ENCODE measurements around the gene C11orf16. TPM values are rescaled to one million over a fixed set of nuclear protein-coding genes. Genes with fewer than 3 reads are reported as not detected.
"Not testable (repeated sequence)": the region's sequence is repeated elsewhere in the genome, so short reads cannot be mapped to it uniquely, and the experiment has no call there.

C11orf16 gene
- polyA plus RNA-seq, 1 of the 3 experiments (the other 2 are of a cell fraction), result not detected

DNA sequence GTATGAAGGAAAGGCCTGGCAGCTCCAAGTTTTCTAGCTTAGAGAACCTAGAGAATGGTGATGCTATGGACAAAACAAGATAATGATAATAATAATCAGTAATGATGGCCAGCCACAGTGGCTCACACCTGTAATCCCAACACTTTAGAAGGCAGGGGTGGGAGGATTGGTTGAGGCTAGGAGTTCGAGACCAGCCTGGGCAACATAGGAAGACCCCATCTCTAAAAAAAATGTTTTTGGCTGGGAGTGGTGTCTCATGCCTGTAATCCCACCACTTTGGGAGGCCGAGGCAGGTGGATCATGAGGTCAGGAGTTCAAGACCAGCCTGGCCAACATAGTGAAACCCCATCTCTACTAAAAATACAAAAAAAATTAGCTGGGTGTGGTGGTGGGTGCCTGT lies 3.0 kb upstream of the C11orf16 start:
- POLR2A ChIA-PET; H3K9me3 ChIP-seq; H3K79me2 ChIP-seq (ENCODE audit: insufficient read depth); H3K27ac ChIP-seq (ENCODE audit: low read depth in 2 of 2, low read length in 1 of 2); H3K36me3 ChIP-seq (replicated peaks in 1 of 2; ENCODE audit: control insufficient read depth in 1 of 2, insufficient read depth in 2 of 2, low read length in 1 of 2); DNase-seq; CTCF ChIA-PET; H4K20me1 ChIP-seq (ENCODE audit: insufficient read depth); H2AFZ ChIP-seq (ENCODE audit: low read depth); H3K9me2 ChIP-seq; H3K27me3 ChIP-seq (ENCODE audit: insufficient read depth); H3F3A ChIP-seq (replicated peaks; ENCODE audit: insufficient read depth); H3K4me1 ChIP-seq (ENCODE audit: control insufficient read depth in 1 of 2, insufficient read depth in 2 of 2, low read depth in 1 of 2, low read length in 1 of 2); H3K9ac ChIP-seq; H3K4me3 ChIP-seq (ENCODE audit: low read depth in 2 of 2, low read length in 1 of 2); H3K4me2 ChIP-seq: not testable (repeated sequence)
- WGBS (ENCODE audit: low lambda C conversion rate), result 83% methylated on average over 2 of the region's 2 CpGs

DNA sequence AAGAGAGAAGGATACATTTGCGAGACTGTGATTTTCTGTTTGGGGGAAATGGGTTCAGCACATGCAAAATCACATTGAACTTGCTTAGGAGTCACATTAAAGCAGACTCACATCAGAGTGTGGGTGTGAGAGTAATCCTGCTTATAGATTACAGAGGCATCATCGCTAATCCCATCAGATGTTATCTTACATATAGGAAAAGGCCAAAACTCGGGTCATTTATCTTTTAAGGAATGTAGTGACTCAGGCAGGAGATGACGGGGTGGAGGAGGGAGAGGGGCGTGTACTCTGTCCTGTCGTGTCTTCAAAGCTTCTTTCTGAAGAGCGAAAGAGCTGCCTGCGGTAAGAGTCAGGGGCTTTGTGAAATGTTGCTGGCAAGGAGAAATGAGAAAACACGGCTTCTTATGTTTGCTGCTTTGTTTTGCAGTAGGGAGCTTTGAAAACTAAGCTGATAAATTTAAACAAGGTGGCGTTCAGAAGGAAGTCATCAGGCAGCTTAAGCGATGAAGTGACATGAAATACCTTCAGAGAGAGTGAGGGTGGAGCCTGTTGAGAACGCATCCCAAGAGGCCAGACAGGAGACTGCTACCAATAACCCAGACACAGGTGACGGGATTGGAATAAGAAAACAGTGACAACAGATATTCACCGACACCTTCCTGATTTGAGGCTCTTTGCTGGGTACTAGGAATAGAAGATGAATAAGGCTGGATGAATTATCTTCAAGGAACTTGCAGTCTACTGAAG lies 2.2 kb upstream of the C11orf16 start:
- no peaks in the 10 kb centered on the region; the same call in 1 of the 2 replicates for H3K79me2 ChIP-seq (ENCODE audit: insufficient read depth)
- no peaks in the 10 kb centered on the region for H3K9me3 ChIP-seq
- H3K4me1 ChIP-seq (ENCODE audit: control insufficient read depth in 1 of 2, insufficient read depth in 2 of 2, low read depth in 1 of 2, low read length in 1 of 2), result 0 out of 4 replicates have a peak, but pooled peaks cover 0 to 4% of the 10 kb centered on the region in 2 experiments
- H3K9me2 ChIP-seq, result no peaks in the 10 kb centered on the region
- 53% methylated on average over 14 of the region's 14 CpGs for WGBS (ENCODE audit: low lambda C conversion rate)
- H3K27ac ChIP-seq (ENCODE audit: low read depth in 2 of 2, low read length in 1 of 2), result peak overlapping the region in 1 of 2 experiments; percentile 29; a peak in 2 of 4 replicates
- POLR2A ChIA-PET, result no interaction called here
- H3K9ac ChIP-seq, result no peak overlapping the region
- TF ChIP-seq TCF12 (IDR thresholded peaks at IDR 0.05) (peak; percentile 42), FOSL2 (IDR thresholded peaks at IDR 0.05; ENCODE audit: borderline replicate concordance, low read depth) (peak; percentile 57), FOXM1 (IDR thresholded peaks at IDR 0.05; ENCODE audit: low read depth) (no peak)
- TF ChIP-seq, protein P1, sequence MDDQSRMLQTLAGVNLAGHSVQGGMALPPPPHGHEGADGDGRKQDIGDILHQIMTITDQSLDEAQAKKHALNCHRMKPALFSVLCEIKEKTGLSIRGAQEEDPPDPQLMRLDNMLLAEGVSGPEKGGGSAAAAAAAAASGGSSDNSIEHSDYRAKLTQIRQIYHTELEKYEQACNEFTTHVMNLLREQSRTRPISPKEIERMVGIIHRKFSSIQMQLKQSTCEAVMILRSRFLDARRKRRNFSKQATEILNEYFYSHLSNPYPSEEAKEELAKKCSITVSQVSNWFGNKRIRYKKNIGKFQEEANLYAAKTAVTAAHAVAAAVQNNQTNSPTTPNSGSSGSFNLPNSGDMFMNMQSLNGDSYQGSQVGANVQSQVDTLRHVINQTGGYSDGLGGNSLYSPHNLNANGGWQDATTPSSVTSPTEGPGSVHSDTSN (IDR thresholded peaks at IDR 0.05), result peak; percentile 83
- CTCF ChIA-PET, result interaction anchor here (1.4 to 1.5 kb wide), 2 partner anchors 9 to 25 kb away, joined by 3 to 4 read pairs; no protein-coding TSS in a partner anchor
- peak overlapping the region; percentile 34 for H3K4me2 ChIP-seq
- no peaks in the 10 kb centered on the region for H3K27me3 ChIP-seq (ENCODE audit: insufficient read depth)
- H3F3A ChIP-seq (replicated peaks; ENCODE audit: insufficient read depth), result peaks cover 5% of the 10 kb centered on the region
- peak overlapping the region; percentile 82 for H2AFZ ChIP-seq (ENCODE audit: low read depth)
- no peak for DNase-seq
- no peaks in the 10 kb centered on the region for H3K36me3 ChIP-seq (replicated peaks in 1 of 2; ENCODE audit: control insufficient read depth in 1 of 2, insufficient read depth in 2 of 2, low read length in 1 of 2)
- H3K4me3 ChIP-seq (ENCODE audit: low read depth in 2 of 2, low read length in 1 of 2), result no peak overlapping the region
- no peaks in the 10 kb centered on the region for H4K20me1 ChIP-seq (ENCODE audit: insufficient read depth)

DNA sequence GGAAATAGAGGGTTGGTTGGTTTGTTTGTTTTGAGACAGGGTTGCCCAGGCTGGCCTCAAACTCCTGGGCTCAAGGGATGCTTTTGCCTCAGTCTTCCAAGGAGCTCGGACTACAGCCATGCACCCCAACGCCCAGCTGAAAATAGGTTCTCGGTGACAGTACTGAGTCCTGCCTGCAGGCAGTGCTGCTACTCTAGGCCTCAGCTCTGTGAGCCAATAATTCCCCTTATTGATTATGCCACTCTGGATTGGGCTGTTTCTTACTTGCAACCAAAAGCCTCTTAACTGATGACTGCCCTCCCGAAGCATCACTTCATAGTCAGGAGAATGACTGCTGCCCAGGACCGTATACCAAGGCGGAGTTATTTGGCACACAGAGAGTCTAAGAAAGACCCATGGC lies 1.2 kb upstream of the C11orf16 start:
- CTCF ChIA-PET, result interaction anchor here (0.6 to 1.5 kb wide), 3 partner anchors 8 to 462 kb away, joined by 3 to 4 read pairs (median 3); no protein-coding TSS in a partner anchor
- 91% methylated on average over 6 of the region's 6 CpGs for WGBS (ENCODE audit: low lambda C conversion rate)
- H4K20me1 ChIP-seq (ENCODE audit: insufficient read depth), result no peaks in the 10 kb centered on the region
- H2AFZ ChIP-seq (ENCODE audit: low read depth), result no peak overlapping the region
- no peaks in the 10 kb centered on the region; the same call in 1 of the 2 replicates for H3K79me2 ChIP-seq (ENCODE audit: insufficient read depth)
- POLR2A ChIA-PET, result no interaction called here
- H3K4me3 ChIP-seq (ENCODE audit: low read depth in 2 of 2, low read length in 1 of 2), result no peak overlapping the region
- DNase-seq, result no peak
- no peak overlapping the region for H3K4me2 ChIP-seq
- H3K9ac ChIP-seq, result no peak overlapping the region
- no peaks in the 10 kb centered on the region for H3K27me3 ChIP-seq (ENCODE audit: insufficient read depth)
- peaks cover 5% of the 10 kb centered on the region for H3F3A ChIP-seq (replicated peaks; ENCODE audit: insufficient read depth)
- 0 out of 4 replicates have a peak, but pooled peaks cover 0 to 4% of the 10 kb centered on the region in 2 experiments for H3K4me1 ChIP-seq (ENCODE audit: control insufficient read depth in 1 of 2, insufficient read depth in 2 of 2, low read depth in 1 of 2, low read length in 1 of 2)
- no peaks in the 10 kb centered on the region for H3K9me3 ChIP-seq
- H3K27ac ChIP-seq (ENCODE audit: low read depth in 2 of 2, low read length in 1 of 2), result no peak overlapping the region
- no peaks in the 10 kb centered on the region for H3K9me2 ChIP-seq
- H3K36me3 ChIP-seq (replicated peaks in 1 of 2; ENCODE audit: control insufficient read depth in 1 of 2, insufficient read depth in 2 of 2, low read length in 1 of 2), result no peaks in the 10 kb centered on the region
- TF ChIP-seq GABPA (IDR thresholded peaks at IDR 0.05; ENCODE audit: low read depth) (no peak), NRF1 (IDR thresholded peaks at IDR 0.05; ENCODE audit: low read depth, low read length) (no peak), FOXJ3 (CRISPR knock-in tag; IDR thresholded peaks at IDR 0.05) (no peak), EZH2phosphoT487 (IDR thresholded peaks at IDR 0.05; ENCODE audit: borderline replicate concordance, low read depth) (no peak), RAD21 (IDR thresholded peaks at IDR 0.05; ENCODE audit: low read length) (no peak), TCF12 (IDR thresholded peaks at IDR 0.05) (no peak), TEAD4 (IDR thresholded peaks at IDR 0.05; ENCODE audit: borderline replicate concordance, insufficient read depth) (no peak), MEF2A (IDR thresholded peaks at IDR 0.05; ENCODE audit: borderline replicate concordance, low read depth) (no peak)
- TF ChIP-seq, protein P2, sequence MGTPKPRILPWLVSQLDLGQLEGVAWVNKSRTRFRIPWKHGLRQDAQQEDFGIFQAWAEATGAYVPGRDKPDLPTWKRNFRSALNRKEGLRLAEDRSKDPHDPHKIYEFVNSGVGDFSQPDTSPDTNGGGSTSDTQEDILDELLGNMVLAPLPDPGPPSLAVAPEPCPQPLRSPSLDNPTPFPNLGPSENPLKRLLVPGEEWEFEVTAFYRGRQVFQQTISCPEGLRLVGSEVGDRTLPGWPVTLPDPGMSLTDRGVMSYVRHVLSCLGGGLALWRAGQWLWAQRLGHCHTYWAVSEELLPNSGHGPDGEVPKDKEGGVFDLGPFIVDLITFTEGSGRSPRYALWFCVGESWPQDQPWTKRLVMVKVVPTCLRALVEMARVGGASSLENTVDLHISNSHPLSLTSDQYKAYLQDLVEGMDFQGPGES (IDR thresholded peaks at IDR 0.05; ENCODE audit: low read depth, low read length), result no peak
- TF ChIP-seq, protein P3, sequence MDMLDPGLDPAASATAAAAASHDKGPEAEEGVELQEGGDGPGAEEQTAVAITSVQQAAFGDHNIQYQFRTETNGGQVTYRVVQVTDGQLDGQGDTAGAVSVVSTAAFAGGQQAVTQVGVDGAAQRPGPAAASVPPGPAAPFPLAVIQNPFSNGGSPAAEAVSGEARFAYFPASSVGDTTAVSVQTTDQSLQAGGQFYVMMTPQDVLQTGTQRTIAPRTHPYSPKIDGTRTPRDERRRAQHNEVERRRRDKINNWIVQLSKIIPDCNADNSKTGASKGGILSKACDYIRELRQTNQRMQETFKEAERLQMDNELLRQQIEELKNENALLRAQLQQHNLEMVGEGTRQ (IDR thresholded peaks at IDR 0.05; ENCODE audit: borderline replicate concordance, low read depth, low read length), result no peak
- TF ChIP-seq, protein P4, sequence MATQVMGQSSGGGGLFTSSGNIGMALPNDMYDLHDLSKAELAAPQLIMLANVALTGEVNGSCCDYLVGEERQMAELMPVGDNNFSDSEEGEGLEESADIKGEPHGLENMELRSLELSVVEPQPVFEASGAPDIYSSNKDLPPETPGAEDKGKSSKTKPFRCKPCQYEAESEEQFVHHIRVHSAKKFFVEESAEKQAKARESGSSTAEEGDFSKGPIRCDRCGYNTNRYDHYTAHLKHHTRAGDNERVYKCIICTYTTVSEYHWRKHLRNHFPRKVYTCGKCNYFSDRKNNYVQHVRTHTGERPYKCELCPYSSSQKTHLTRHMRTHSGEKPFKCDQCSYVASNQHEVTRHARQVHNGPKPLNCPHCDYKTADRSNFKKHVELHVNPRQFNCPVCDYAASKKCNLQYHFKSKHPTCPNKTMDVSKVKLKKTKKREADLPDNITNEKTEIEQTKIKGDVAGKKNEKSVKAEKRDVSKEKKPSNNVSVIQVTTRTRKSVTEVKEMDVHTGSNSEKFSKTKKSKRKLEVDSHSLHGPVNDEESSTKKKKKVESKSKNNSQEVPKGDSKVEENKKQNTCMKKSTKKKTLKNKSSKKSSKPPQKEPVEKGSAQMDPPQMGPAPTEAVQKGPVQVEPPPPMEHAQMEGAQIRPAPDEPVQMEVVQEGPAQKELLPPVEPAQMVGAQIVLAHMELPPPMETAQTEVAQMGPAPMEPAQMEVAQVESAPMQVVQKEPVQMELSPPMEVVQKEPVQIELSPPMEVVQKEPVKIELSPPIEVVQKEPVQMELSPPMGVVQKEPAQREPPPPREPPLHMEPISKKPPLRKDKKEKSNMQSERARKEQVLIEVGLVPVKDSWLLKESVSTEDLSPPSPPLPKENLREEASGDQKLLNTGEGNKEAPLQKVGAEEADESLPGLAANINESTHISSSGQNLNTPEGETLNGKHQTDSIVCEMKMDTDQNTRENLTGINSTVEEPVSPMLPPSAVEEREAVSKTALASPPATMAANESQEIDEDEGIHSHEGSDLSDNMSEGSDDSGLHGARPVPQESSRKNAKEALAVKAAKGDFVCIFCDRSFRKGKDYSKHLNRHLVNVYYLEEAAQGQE (IDR thresholded peaks at IDR 0.05; ENCODE audit: low read depth, low read length), result no peak
